GM18511 (cell line): ENCODE data around the gene SLC25A10.

ENCODE experiments used
- ATAC-seq: cut with Tn5 transposase; IDR thresholded peaks from one replicate; pipeline ENCODE4 v1.9.1; 2021; ENCODE audit warnings: mild to moderate bottlenecking, moderate library complexity; ENCODE audit not compliant: unreplicated experiment

SLC25A10 gene

DNA sequence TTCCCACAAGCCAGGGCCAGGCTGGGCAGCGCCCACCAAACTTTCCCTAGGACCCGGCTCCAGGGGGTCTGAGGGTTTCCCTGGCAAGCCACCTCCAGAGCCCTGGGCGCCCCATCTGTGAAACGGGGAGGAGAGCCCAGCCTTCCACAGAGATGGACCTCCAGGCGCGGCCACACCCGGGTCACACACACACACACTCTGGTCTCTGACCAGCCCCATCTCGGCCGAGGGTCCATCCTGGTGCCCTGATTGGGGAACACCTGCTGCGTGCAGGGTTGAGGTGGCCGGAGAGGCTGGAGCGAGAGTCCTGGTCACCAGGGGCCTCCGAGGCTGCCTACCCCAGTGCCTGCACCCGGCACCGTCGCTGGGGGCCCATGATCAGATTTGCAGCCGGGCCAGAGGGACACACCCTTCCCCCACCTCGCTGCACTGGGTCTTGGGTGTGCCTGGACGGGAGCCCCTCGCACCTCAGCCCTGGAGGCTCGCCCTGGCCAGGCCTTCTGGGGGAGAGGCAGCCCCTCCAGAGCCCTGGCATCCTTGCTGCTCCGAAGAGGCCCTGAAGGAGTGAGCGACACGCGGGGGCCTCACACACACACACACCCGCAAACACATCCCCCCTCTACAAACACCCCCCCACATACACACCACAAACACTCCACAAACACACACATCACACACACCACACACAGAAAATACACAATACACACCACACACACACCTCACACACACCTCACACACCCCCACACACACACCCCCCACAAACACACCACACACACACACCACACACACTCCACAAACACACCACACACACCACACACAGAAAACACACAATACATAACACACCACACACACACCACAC lies 29.7 kb downstream of the SLC25A10 start:
- no peak for ATAC-seq
